ENCODE measurements around the gene PDE5A. TPM values are rescaled to one million over a fixed set of nuclear protein-coding genes. Genes with fewer than 3 reads are reported as not detected.

Gene PDE5A
- total RNA-seq, 3 donors from 2014 or later, result 7.5 to 49.8 (median 21.6) TPM

DNA sequence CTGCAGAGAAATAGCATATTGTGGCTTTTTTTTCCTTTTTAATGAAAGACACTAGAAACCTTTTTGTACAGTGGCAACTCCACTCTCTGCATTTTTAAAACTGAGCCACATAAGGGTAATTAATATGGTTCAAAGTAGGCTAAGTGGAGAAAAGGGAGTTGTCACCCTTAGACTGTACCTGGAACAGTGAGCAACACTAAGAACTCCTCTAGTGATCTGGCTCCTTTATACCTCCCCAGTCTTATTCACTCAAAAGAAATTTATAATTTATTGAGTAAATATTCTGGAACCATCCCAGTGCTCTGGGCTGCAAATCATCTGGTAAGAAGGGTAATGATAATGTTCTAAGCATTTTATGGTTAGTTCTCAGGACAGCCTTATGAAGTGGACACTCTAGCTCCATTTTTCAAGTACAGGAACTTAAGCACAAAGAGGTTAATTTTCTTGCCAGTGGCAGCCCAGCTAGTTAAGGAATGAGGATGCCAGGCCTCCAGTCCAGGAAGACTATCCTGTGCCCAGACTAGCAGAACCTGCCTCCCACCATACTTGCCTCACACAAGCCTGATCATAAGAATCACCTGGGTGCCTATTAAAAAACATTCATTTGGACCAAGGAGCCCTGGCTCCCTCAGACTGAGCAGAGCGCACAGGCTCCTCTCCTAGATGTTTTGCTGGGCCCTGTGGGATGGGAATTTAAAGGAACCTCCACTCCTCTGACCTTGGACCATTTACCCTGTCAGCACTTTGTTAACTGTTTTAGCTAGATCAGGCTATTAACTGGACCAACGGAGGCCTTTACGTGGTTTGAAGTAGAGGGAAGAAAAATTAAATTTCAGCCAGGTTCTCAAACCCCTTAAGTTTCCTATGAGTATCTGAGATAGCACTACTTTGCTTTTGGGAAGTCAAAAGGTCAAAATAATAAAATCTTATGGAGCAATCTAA is 102.6 kb downstream of the PDE5A start:
- intact Hi-C loops (cut with DNase I; ENCODE audit: low total_unique reads), result no loop called here
- Histone ChIP-seq H3K4me1 (no peaks in the 10 kb centered on the region), H3K27ac (peak overlapping the region; percentile 33 to 52), H3K27me3 (no peaks in the 10 kb centered on the region), H3K4me3 (no peak overlapping the region), H3K9me3 (no peaks in the 10 kb centered on the region), H3K36me3 (no peaks in the 10 kb centered on the region)
- no peak for DNase-seq (ENCODE audit: low spot score in 2 of 2)
- TF ChIP-seq POLR2AphosphoS5 (IDR thresholded peaks at IDR 0.05), result no peak
- no peak for TF ChIP-seq POLR2A (IDR thresholded peaks at IDR 0.05)
- TF ChIP-seq, protein P1, sequence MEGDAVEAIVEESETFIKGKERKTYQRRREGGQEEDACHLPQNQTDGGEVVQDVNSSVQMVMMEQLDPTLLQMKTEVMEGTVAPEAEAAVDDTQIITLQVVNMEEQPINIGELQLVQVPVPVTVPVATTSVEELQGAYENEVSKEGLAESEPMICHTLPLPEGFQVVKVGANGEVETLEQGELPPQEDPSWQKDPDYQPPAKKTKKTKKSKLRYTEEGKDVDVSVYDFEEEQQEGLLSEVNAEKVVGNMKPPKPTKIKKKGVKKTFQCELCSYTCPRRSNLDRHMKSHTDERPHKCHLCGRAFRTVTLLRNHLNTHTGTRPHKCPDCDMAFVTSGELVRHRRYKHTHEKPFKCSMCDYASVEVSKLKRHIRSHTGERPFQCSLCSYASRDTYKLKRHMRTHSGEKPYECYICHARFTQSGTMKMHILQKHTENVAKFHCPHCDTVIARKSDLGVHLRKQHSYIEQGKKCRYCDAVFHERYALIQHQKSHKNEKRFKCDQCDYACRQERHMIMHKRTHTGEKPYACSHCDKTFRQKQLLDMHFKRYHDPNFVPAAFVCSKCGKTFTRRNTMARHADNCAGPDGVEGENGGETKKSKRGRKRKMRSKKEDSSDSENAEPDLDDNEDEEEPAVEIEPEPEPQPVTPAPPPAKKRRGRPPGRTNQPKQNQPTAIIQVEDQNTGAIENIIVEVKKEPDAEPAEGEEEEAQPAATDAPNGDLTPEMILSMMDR (IDR thresholded peaks at IDR 0.05), result no peak

DNA sequence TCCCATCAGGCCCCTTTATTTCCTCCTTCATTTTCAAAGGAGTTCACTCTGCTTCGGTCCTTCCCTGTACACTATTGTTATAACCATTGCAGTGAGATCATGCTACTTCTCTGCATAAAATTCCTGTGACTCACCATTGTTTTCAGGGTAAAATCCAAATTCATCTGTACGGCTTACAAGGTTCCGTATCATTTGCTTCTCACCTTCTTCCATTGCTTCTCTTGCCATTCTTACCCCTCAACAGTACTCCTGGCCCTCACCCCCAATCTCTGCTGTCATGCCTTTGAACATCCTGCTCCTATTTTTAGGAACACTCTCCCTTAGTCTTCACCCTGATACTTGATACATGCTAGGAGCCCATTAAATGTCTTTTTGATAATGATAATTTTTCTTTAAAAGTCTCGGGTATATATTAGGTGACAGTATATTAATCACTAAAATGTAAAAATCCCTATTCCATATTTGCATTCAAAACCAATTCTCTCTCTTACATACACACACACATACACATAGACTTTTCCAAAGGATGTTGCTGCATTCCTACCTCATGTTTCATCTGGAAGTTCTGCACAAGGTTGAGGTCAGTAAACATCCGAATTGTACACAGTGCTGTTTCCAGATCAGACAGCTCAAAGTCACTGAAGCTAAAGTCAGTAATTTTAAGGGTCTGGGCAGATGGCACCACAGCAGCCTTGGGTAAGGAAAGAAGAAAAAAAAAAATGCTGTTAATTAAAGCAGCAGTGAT is 103.4 kb downstream of the PDE5A start:
- H3K4me1 ChIP-seq, result no peaks in the 10 kb centered on the region
- peak overlapping the region in 1 of 2 donors; percentile 33 for H3K27ac ChIP-seq
- TF ChIP-seq, protein P1 (IDR thresholded peaks at IDR 0.05), result no peak
- TF ChIP-seq POLR2A (IDR thresholded peaks at IDR 0.05) (no peak), POLR2AphosphoS5 (IDR thresholded peaks at IDR 0.05) (no peak)
- no peaks in the 10 kb centered on the region for H3K9me3 ChIP-seq
- no peaks in the 10 kb centered on the region for H3K27me3 ChIP-seq
- no peak for DNase-seq (ENCODE audit: low spot score in 2 of 2)
- no peak overlapping the region for H3K4me3 ChIP-seq
- intact Hi-C loops (cut with DNase I; ENCODE audit: low total_unique reads), result no loop called here
- H3K36me3 ChIP-seq, result no peaks in the 10 kb centered on the region

DNA sequence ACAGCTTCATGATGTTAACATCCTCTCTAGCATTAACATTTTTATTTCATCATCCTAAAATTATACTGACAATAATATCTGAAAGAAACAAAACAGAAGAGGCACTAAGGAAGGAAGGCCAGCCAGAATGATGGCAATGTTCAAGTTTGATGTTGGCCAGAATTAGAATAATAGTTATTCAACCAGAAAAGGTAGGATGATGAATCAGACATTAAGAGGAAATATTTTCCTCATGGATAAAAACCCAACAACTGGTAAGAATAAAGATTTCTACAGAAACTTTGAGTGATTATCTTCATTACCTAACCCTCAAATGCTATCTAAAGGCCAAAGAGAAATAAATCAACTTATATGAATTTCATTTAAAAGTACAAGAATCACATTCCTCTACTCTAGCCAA is 105.2 kb downstream of the PDE5A start:
- intact Hi-C loops (cut with DNase I; ENCODE audit: low total_unique reads), result no loop called here
- Histone ChIP-seq H3K4me3 (no peak overlapping the region), H3K4me1 (no peaks in the 10 kb centered on the region), H3K9me3 (no peaks in the 10 kb centered on the region), H3K36me3 (no peaks in the 10 kb centered on the region), H3K27me3 (no peaks in the 10 kb centered on the region), H3K27ac (no peak overlapping the region)
- TF ChIP-seq POLR2AphosphoS5 (IDR thresholded peaks at IDR 0.05) (no peak), POLR2A (IDR thresholded peaks at IDR 0.05) (no peak)
- TF ChIP-seq, protein P1 (IDR thresholded peaks at IDR 0.05), result no peak
- DNase-seq (ENCODE audit: low spot score in 2 of 2), result no peak

DNA sequence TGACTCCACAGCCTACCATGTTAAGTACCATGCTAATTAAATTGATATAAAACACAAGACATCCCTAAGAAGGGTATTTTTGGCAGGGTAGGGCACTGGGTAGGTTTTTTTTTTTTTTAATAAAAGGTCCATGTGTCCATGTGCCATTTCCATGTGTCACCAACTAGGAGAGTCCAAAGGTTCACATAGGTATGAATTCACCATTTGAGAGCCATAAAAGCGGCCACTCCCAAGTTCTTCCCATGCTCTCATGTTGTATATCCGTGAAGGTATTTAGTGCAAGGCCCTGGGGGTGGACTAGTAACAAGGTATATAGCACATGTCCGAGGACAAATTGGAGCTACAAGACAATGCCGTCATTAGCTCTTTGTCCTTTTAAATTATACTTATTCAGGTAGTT is 107.3 kb downstream of the PDE5A start:
- H3K36me3 ChIP-seq, result no peaks in the 10 kb centered on the region
- H3K4me1 ChIP-seq, result no peaks in the 10 kb centered on the region
- no peak overlapping the region for H3K27ac ChIP-seq
- no peak for DNase-seq (ENCODE audit: low spot score in 2 of 2)
- intact Hi-C loops (cut with DNase I; ENCODE audit: low total_unique reads), result no loop called here
- no peak overlapping the region for H3K4me3 ChIP-seq
- TF ChIP-seq, protein P1 (IDR thresholded peaks at IDR 0.05), result no peak
- TF ChIP-seq POLR2AphosphoS5 (IDR thresholded peaks at IDR 0.05) (no peak), POLR2A (IDR thresholded peaks at IDR 0.05) (no peak)
- no peaks in the 10 kb centered on the region for H3K9me3 ChIP-seq
- H3K27me3 ChIP-seq, result no peaks in the 10 kb centered on the region
